ENCODE results near the gene STOX2.

STOX2 gene

GRCh38 chr4:183905081-183905592 lies at the start of gene STOX2:
Gene STOX2 (plus strand): TSS chr4:183905307. CDS start chr4:183906791, 1,484 bp downstream.
- DNase-seq: no peak

GRCh38 chr4:183855323-183856190 lies 49.5 kb upstream of the STOX2 start:
- no peak for DNase-seq

DNA sequence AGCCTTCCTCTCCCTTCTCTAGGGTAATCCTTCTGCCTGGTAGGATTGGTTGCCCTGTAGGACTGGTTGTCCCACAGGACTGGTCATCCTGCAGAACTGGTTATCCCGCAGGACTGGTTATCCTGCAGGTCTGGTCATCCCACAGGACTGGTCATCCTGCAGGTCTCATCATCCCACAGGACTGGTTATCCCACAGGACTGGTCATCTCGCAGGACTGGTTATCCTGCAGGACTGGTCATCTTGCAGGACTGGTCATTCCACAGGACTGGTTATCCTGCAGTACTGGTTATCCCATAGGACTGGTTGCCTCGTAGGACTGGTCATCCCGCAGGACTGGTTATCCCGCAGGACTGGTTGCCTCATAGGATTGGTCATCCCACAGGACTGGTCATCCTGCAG lies 48.1 kb upstream of the STOX2 start:
- no peak for DNase-seq

DNA sequence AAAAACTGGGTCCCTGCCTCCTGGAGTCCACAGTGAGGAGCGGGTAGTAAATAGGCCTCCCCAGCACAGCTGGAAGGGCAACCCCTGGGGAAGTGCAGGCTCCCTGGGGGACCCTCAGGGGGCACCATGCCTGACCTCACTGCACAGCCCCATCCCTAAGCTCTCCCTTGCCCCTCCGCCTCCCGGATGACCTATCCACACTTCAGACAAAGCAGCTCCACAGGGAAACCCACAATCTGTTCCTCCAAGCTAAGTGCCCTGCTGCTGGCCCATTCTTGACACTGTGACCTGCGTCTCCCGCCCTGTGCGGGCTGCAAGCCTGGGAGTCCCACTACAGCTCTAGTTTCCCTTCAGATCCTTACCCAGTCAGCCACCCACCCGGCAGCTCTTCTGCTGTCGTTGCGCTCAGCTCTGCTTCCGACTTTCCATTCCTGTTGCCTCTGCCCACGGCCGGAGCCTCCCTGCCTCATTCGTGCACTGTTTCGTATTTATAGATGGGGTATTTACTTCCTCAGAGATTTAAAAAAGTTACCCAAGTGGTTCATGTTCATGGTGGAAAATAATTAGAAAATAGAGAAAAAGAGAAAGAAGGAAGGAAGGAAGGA lies 47.0 kb upstream of the STOX2 start:
- DNase-seq: no peak

- DNase-seq: no peak
Measured at GRCh38 chr4:183860119-183860518, 45.0 kb upstream of the STOX2 start.

GRCh38 chr4:183860731-183861130 lies 44.4 kb upstream of the STOX2 start:
- no peak for DNase-seq

DNA sequence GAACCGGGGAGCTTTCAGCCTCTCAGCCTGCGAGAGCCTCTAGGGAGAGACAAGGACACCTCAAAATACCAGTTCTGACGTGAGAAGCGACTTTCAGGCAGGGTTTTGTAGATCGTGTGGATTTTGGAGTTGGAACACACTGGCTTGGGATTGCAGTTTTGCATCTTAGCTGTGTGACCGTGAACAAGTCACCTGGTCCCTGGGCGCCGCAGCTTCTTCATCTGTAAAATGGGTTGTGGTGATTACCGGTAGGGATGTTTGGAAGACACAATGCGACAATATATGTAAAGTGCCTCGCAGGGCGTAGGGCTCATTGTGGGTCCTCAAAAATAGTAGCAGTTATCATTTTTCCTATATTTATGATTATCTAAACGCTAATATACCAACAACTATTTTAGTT lies 43.7 kb upstream of the STOX2 start:
- no peak for DNase-seq

GRCh38 chr4:183863155-183863825 lies 41.8 kb upstream of the STOX2 start:
- no peak for DNase-seq

DNA sequence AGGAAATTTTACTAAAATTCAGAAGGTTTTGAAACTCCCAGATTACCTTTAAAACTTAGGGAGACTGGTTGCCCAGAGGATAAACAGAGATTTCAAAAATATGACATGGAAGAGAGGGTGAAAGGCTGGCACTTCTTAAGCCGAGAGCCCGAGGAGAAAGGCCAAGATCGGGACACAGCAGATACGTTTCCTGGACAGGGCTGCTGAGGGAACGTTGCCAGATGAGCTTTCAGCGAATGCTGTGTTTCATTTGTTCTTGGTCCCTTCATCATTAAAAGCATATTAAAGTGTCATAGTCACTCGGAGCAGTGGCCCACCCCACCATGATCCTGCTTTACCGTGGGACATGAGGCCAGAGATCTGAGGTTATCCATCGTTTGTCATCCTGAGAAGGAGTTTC lies 37.9 kb upstream of the STOX2 start:
- no peak for DNase-seq

DNA sequence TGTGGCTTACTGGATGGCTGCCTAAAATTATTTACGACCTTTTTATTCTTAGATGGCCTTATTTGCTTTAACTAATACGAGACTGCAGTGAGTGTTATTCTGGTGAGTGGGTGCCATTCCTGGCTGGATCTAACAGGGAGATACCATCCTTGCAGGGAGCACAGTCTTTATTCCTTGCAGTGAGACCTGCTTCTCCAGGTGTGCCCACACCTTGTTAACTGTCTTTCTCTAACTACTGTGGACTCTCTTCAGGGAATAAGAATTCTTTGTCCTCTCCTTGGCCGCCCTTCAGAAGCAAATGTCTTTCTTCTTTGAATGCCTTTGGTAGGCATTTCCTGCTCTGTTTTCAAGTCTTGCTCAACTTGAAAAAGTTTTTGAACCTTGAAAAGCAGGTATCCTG lies 34.1 kb upstream of the STOX2 start:
- DNase-seq: no peak

GRCh38 chr4:183871581-183871980 lies 33.5 kb upstream of the STOX2 start:
- DNase-seq: no peak

DNA sequence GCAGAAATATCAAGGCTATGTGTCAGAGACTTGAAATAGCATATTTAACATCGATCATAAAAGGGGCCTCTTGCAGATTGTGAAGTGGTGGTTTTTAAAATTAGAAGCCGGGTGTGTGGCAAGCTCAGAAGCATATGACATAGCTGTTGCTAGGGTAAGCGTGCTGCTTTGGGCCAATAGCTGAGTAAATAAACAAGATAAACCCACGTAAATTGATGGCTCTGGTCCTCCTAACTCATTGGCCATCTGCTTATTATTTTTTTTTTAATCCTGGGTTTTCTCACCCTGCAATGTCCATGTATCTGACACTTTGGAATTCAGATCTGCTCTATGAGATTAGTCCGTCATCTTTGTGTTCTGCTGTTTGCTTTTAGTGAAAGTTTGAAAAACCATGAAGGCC lies 32.6 kb upstream of the STOX2 start:
- DNase-seq: no peak

- no peak for DNase-seq
Measured at GRCh38 chr4:183873409-183874185, 31.5 kb upstream of the STOX2 start.

DNA sequence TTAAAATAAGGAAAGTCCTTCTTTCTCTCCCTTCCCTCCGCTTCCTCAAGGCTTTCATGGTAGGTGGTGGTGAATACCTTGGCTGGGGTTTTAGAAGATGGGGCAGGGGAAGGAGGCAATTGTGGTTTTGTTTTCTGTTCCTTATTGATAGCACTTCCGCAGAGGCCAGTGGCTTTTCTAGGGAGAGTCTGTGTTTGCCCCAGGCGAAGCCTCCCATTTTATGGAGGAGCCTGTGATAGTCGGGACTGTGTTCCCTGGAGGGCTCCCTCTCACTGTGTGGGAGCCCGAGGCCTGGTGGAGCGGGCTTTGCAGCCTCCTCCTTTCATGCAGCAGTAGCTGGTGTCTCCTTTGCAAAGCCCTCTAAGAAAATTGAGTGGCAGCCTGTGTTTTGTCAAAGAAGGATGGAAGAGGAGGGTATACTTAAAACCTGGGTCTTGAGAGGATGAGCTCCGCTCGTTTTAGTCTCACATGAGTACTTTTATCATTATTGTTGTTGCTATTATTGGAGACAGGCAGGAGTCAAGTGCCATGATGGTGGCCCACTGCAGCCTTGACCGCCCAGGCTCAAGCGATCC lies 29.8 kb upstream of the STOX2 start:
- DNase-seq: no peak

DNA sequence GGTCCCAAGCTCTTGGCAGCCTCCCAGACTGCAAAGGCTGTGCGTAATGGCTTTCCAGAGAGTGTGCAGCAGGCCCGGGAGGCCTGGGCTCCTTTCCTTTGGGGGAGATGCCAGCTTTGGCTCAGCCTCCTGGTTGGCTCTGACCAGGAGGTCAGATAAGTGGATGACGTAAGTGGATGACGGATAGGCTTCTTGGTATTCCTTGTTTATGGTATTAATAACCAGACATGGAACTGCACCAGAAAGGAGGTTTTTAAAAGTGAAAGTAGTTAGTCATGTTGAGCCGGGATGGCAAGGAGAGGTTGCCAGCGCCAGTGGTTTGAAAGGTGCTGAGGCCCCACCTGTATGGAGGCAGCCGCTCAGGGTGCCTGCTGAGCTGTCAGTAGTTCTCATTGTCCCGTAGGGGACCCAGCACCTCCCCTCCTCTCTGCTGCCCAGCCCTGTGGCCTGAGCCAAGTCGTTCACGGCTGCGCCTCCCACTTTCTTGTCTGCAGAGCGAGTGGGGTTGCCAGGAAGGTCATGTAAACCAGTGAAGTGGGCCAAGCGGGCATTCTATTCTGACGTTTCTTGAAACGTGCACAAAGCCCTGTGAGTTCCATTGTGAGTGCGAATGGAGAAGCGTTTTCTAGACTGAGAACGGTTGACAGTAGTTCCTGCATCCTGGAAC lies 28.7 kb upstream of the STOX2 start:
- DNase-seq: no peak

GRCh38 chr4:183878251-183878970 lies 26.7 kb upstream of the STOX2 start:
- no peak for DNase-seq

GRCh38 chr4:183885205-183885720 lies 19.8 kb upstream of the STOX2 start:
- DNase-seq: no peak

DNA sequence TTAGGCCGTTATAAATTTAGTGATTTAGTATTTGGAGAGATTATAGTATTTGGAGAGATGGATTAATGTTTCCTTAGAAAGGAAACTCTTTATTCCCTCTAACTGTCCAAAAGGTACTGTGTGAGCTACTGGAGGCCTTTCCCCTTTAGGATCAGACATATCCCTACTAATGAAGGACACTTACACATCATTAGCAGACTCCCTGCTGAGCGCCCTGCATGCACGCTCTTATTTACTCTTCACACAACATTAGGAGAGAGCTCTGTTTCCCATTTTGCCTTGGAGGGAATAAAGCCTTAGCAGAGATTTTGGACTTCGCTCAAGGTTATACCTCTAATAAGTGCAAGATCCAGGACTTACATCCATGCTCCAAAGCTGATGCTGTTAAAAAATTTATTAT lies 17.8 kb upstream of the STOX2 start:
- no peak for DNase-seq

GRCh38 chr4:183888564-183888963 lies 16.5 kb upstream of the STOX2 start:
- no peak for DNase-seq

DNA sequence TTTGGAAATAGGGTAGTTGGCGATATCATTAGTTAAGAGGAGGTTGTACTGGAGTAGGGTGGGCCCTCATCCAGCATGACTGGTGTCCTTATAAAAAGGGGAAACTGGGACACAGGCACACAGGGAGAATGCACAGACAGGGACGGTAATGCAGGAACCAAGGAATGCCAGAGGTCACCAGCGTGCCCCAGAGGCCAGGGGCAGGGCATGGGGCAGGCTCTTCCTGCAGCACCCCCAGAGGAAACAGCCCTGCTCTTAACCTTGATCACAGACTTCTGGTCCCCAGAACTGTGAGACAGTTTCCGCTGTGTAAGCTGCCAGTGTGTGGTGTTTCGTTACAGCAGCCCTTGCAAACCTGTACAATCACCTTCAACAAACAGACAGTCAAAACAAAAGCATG lies 15.9 kb upstream of the STOX2 start:
- DNase-seq: no peak

DNA sequence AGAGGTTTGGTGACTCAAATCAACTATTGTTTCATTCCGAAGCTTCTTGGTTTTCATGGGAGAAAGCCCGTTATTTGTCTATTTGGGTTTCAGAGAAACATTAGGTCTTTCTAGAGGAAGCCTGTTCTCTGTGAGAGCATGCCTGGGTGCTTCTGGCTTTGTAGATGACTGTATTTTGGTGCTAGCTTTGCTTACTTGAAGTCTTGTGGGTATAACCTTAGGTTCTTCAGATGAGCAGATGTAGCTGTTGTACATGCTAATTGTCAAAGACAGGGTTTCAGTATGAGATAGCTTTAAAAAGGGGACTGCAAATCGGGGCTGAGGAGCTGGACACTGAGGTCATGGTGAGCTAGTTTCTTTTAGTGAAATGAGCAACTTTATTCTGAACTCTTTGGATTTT lies 7.9 kb upstream of the STOX2 start:
- DNase-seq: no peak
